Choroid plexus epithelial cell (primary cell): Measurements from ENCODE around the gene DYRK1A.

Experiments
- DNase-seq: peaks from one replicate; pipeline ENCODE4 v3.0.0-alpha.2; 2010; ENCODE audit warnings: low read depth
- H3K4me3 ChIP-seq: 2 replicates; pipeline ENCODE4 v1.5.1; 2011; ENCODE audit warnings: low read depth, mild to moderate bottlenecking, control low read depth, low read length, moderate library complexity
- CTCF ChIP-seq: conservative IDR thresholded peaks from 2 replicates; pipeline ENCODE4 v1.5.1; 2011; ENCODE audit warnings: low read depth, mild to moderate bottlenecking, control low read depth, inconsistent platforms, low read length, moderate library complexity

DYRK1A gene

GRCh38 chr21:37489553-37489952 is 123.0 kb downstream of the DYRK1A start:
- no peak overlapping the region for H3K4me3 ChIP-seq
- peak; percentile 23 for DNase-seq
- TF ChIP-seq CTCF: peak; percentile 7

- H3K4me3 ChIP-seq: no peak overlapping the region
- no peak for TF ChIP-seq CTCF
- DNase-seq: no peak
These were observed 123.5 kb downstream of the DYRK1A start for GRCh38 chr21:37490084-37490483.

GRCh38 chr21:37496972-37497371 is 130.4 kb downstream of the DYRK1A start:
- DNase-seq: peak; percentile 46
- TF ChIP-seq CTCF: peak; percentile 39
- no peak overlapping the region for H3K4me3 ChIP-seq

- H3K4me3 ChIP-seq: no peak overlapping the region
- no peak for DNase-seq
- TF ChIP-seq CTCF: no peak
These were observed 132.1 kb downstream of the DYRK1A start for GRCh38 chr21:37498664-37499063.

- TF ChIP-seq CTCF: no peak
- H3K4me3 ChIP-seq: no peak overlapping the region
- no peak for DNase-seq
These were observed 136.4 kb downstream of the DYRK1A start for GRCh38 chr21:37502947-37503346.

- DNase-seq: peak; percentile 95
- no peak for TF ChIP-seq CTCF
- H3K4me3 ChIP-seq: no peak overlapping the region
These were observed 137.4 kb downstream of the DYRK1A start for GRCh38 chr21:37503848-37504467.

GRCh38 chr21:37505963-37506362 is 139.4 kb downstream of the DYRK1A start:
- TF ChIP-seq CTCF: no peak
- DNase-seq: no peak
- no peak overlapping the region for H3K4me3 ChIP-seq
